GM19372 (cell line): ENCODE data around the gene STYX.
A peak's percentile ranks its signal among the peaks of the same experiment; 100 is the strongest.

Source experiments
- ATAC-seq: cut with Tn5 transposase; IDR thresholded peaks from one replicate; pipeline ENCODE4 v1.9.1; 2021; ENCODE audit warnings: mild to moderate bottlenecking, low read depth, moderate library complexity; ENCODE audit not compliant: unreplicated experiment

STYX gene

DNA sequence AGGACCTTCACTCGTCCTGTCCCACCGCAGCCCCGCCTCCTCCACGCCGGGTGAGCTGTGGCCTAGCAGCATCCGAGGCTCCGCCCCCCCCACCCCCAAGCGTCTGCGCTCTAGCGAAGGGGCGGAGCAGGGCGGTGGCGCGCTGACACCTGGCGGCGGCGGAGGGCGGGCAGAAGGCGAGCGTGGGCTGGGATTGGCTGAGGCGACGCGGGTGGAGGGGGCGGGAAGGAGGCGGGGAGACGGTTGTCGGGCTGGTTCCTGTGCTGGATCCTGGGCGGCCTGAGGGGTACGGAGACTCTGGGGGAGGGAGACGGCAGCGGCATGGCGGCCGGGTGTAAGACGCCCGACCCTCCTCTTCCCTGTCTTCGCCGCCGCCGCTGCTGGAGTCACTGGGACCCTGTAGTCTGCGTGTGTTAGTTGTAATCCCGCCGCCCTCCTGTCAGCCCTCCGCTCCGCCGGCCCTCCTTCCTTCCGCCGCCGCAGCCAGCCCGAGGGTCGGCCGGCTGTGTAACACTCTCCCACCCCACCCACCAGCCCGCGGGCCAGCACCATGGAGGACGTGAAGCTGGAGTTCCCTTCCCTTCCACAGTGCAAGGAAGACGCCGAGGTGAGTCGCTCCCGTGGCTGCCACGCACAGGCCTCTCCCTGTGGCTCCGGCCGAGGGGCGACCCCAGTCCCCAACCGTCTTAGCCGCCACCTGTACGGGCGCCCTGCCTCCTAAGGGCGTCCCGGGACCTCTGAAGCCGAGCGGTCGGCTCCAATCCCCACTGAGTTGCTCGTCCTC is at the start of gene STYX:
STYX (plus strand) TSS at position 242 of the 784 bp plus-strand sequence; CDS start at position 551, 309 bp downstream.
- ATAC-seq = peak; percentile 92

DNA sequence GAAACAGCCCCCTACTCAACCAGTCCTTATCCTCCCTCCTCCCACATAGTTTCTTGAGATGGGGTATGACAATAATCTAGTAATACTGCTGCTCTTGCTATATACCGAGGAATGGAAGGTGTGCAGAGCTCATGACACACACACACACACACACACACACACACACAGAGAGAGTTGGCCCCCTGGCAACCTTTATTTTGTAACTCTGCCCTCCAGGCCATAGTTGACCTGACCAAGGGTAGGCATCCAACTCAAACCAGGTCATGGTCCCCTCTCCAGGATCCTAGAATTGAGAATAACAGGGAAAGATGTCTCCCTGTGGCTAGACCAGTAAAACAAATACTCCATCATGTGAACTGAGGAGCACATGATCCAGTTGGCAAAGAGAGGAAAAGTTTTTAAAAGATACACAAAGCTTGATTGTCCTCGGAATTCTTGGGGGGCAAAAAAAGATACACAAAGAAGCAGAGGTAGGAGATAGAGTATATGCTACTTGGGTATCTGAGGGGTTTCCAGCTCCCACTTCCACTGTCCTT is 45.9 kb upstream of the STYX start:
- ATAC-seq = no peak

- no peak for ATAC-seq
These were observed 43.8 kb upstream of the STYX start for GRCh38 chr14:52686176-52686575.

GRCh38 chr14:52690983-52691760 is 38.8 kb upstream of the STYX start:
- no peak for ATAC-seq

DNA sequence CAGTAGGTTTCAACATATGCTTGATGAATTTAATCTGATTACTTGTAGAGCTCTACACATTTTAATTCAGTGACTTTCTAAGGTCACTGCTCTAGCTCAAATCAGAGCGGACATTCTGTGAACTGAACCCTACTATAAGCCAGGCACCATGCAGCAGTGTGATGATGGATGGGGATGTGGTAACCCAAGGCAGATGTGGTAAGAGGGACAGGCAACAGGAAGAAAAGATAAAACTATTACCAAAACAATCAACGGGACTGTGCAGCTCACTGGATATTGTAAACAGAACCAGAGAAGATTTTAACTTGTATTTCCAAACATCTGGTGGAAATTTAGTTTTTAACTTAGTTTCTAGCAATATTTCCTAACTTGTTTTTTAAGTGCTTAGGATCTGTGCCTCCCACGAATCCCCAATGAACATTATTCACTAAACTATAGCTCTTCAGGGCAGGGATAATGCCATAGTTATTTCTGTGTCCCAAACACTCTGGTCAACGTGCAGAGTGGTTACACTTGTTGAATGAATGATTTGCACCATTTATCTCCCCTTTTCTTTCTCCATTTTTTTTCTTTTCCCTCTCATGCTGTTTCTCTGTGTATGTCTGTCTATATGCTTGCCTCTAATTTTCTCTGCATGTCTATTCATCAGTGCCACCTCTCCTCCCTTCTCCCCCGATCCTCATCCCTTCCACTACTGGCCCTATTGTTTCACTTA is 37.6 kb upstream of the STYX start:
- ATAC-seq = no peak

- no peak for ATAC-seq
These were observed 36.9 kb upstream of the STYX start for GRCh38 chr14:52693036-52693435.

- no peak for ATAC-seq
These were observed 36.4 kb upstream of the STYX start for GRCh38 chr14:52693532-52693931.

- peak; percentile 58 for ATAC-seq
These were observed 35.0 kb upstream of the STYX start for GRCh38 chr14:52694761-52695480.

- peak; percentile 58 for ATAC-seq
These were observed 34.4 kb upstream of the STYX start, which contains the start of gene ERO1A for GRCh38 chr14:52695481-52696091. TSS of gene ERO1A (minus strand) at chr14:52695558. CDS start at chr14:52695481, 77 bp downstream.

- ATAC-seq = no peak
These were observed 29.2 kb upstream of the STYX start for GRCh38 chr14:52700701-52701172.

DNA sequence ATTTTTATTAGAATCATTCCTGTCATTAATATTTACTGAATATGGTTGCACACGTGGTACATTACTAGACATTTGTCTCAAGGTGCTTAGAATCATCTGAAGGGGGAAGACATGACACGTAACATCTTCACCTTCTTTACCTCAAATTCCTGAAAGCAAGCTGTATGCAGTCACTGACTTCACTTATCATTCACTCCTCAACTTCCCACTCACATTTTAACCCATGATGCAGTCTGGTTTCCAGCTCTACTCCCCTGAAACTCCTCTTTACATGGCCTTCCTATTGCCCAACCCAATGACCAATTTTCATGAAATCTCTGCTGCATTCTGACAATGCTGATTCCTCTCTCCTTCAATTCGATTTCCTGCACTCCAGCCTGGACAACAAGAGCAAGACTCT is 28.7 kb upstream of the STYX start:
- ATAC-seq = no peak

- ATAC-seq = no peak
These were observed 26.7 kb upstream of the STYX start for GRCh38 chr14:52703225-52703624.

GRCh38 chr14:52703664-52704063 is 26.3 kb upstream of the STYX start:
- no peak for ATAC-seq

DNA sequence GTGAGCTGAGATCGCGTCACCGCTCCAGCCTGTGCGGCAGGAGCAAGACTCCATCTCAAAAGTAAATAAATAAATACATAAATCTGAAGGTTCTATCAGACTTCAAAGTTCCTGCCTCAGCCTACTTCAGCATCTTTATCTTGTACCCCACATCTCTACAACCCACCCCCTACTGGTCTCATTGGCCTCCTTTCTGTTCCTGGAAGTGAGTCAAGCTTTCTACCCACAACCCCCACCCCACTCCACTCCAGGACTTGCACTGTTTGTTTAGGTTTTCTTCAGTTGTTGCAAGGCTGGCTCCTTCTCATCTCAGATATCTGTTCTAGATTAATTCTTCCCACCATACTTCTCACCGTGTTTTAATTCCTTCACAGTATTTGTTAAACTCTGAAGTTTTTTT is 23.7 kb upstream of the STYX start:
- no peak for ATAC-seq

GRCh38 chr14:52706724-52707706 is 23.0 kb upstream of the STYX start, which contains the start of gene PSMC6:
TSS of gene PSMC6 (plus strand) at chr14:52707200. CDS start at chr14:52707220, 20 bp downstream.
- ATAC-seq = peak; percentile 95

DNA sequence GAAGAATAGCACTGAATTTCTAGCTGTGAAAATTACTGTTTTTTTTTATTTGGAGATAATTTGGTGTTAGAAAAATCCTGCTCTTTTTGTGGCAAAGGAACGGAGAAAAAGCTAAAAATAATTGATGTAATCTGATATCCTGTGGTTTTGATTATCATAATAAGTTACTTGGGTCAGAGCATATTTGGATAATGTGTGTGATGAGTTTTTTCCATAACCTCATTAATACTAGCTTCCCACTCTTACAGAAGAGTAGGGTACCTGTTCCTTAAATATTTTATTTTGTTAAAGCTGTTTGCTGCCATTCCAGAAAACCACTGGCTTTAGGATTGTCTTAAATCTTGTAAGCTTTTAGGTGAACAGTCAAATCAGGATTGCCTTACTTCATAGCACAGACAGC is 18.3 kb upstream of the STYX start:
- no peak for ATAC-seq

- ATAC-seq = no peak
These were observed 13.8 kb upstream of the STYX start for GRCh38 chr14:52716155-52716554.
